ENCODE measurements around the gene ANXA9. TPM values are rescaled to one million over a fixed set of nuclear protein-coding genes. Genes with fewer than 3 reads are reported as not detected.

Gene ANXA9
- polyA plus RNA-seq, 2 donors: 14.4 to 17.5 TPM

DNA sequence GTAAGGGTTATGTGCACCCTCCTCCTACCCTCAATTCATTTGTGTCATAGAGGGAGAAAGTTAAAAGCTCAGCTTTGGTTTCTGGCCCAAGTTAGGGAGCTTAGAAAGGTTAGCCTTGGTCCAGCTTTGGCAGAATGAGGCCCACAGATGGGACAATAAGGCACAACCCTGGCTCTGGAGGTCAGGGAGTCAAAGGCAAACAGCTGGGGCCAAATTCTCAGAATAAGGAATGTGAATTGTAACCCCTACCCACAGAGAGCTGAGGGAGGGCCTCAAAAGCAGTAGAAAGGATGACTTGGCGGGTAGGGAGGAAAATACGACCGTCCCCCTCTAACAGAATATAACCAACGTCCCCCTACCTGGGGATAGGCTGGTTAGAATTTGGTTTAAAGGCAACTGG lies 16.5 kb upstream of the ANXA9 start:
- no peaks in the 10 kb centered on the region for H3K4me1 ChIP-seq (ENCODE audit: control insufficient read depth in 2 of 2, insufficient read depth in 2 of 2, low read length in 1 of 2)
- no peak overlapping the region for H3K27ac ChIP-seq (ENCODE audit: low read depth in 2 of 2, low read length in 1 of 2)
- 84 to 87% methylated on average over 4 of the region's 4 CpGs for WGBS, 2 donors
- H3K36me3 ChIP-seq (ENCODE audit: control insufficient read depth in 2 of 2, insufficient read depth in 2 of 2, low read length in 1 of 2): peaks cover 31 to 54% of the 10 kb centered on the region in 2 donors
- no peaks in the 10 kb centered on the region for H3K9me3 ChIP-seq (ENCODE audit: control insufficient read depth in 2 of 2, insufficient read depth in 1 of 2, low read depth in 1 of 2, low read length in 1 of 2)
- no peak overlapping the region for H3K4me3 ChIP-seq (ENCODE audit: low read depth in 1 of 2, low read length in 2 of 2)
- no peaks in the 10 kb centered on the region for H3K27me3 ChIP-seq (ENCODE audit: control insufficient read depth in 1 of 2, insufficient read depth in 2 of 2, low read length in 2 of 2)

DNA sequence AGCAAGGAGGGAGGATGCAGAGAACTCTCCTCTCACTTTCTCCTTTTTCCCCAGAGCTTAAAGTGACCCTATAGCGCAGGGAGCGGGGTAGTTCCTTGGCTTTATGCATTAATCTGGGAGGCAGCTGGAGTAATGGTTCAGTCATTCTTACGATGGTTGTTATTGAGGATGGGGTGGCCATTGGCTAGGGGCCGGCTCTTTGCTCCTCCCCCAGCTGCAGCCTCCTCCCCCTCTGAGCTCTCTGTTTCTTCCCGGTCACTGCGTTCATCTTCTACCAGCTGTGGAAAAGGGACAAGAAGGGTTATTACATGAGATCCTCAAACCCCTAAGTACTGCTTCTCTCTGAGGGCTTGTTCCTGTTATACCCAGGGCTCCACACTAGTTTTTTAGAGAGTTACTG lies 16.1 kb upstream of the ANXA9 start:
- 71 to 77% methylated on average over 6 of the region's 6 CpGs for WGBS, 2 donors
- H3K9me3 ChIP-seq (ENCODE audit: control insufficient read depth in 2 of 2, insufficient read depth in 1 of 2, low read depth in 1 of 2, low read length in 1 of 2): no peaks in the 10 kb centered on the region
- H3K36me3 ChIP-seq (ENCODE audit: control insufficient read depth in 2 of 2, insufficient read depth in 2 of 2, low read length in 1 of 2): peaks cover 28 to 50% of the 10 kb centered on the region in 2 donors
- no peaks in the 10 kb centered on the region for H3K27me3 ChIP-seq (ENCODE audit: control insufficient read depth in 1 of 2, insufficient read depth in 2 of 2, low read length in 2 of 2)
- H3K4me1 ChIP-seq (ENCODE audit: control insufficient read depth in 2 of 2, insufficient read depth in 2 of 2, low read length in 1 of 2): peaks cover 0 to 4% of the 10 kb centered on the region in 2 donors
- H3K4me3 ChIP-seq (ENCODE audit: low read depth in 1 of 2, low read length in 2 of 2): no peak overlapping the region
- H3K27ac ChIP-seq (ENCODE audit: low read depth in 2 of 2, low read length in 1 of 2): no peak overlapping the region

DNA sequence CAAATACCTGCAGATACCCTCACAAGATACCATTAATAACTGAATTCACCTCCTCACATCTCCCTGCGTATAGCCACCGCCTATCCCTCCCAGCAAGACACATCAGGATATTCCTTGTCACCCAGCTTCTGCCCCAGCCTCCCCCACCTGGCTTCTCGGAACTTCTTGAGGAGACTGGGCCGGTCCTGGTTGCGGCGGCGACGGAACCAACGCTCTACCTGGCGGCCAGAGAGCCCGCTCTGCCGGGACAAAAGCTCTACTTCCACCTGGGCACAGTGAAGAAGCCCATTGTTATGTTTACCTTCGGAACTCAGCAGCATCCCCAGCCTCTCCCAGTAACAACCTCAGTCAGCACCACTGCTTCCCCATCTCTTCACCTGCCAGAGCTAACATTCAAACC lies 14.2 kb upstream of the ANXA9 start:
- H3K36me3 ChIP-seq (ENCODE audit: control insufficient read depth in 2 of 2, insufficient read depth in 2 of 2, low read length in 1 of 2): peaks cover 26 to 45% of the 10 kb centered on the region in 2 donors
- no peak overlapping the region for H3K27ac ChIP-seq (ENCODE audit: low read depth in 2 of 2, low read length in 1 of 2)
- H3K4me1 ChIP-seq (ENCODE audit: control insufficient read depth in 2 of 2, insufficient read depth in 2 of 2, low read length in 1 of 2): peaks cover 10 to 12% of the 10 kb centered on the region in 2 donors
- H3K4me3 ChIP-seq (ENCODE audit: low read depth in 1 of 2, low read length in 2 of 2): no peak overlapping the region
- H3K27me3 ChIP-seq (ENCODE audit: control insufficient read depth in 1 of 2, insufficient read depth in 2 of 2, low read length in 2 of 2): no peaks in the 10 kb centered on the region
- H3K9me3 ChIP-seq (ENCODE audit: control insufficient read depth in 2 of 2, insufficient read depth in 1 of 2, low read depth in 1 of 2, low read length in 1 of 2): no peaks in the 10 kb centered on the region
- WGBS, 2 donors: 97% methylated on average over 13 of the region's 13 CpGs

DNA sequence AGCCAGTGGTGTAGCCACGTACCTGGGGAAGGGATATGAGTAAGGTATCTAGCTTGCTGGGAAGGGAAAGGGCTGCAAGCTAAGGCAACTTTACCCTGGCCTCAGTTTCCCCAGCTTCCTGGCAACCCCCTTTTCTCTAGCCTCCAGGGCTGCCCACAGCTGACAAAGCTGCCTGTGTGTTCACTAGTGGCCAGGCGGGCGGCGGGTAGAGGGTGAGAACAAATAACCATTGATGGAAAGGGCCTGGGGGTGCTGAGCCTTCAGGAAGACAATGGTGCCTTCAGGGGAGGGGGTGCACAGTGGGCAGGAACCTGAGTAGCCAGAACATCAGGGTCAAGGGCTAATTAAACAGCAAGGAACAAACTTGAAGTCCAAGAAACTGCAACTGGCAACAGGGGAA lies 13.6 kb upstream of the ANXA9 start:
- no peak overlapping the region for H3K27ac ChIP-seq (ENCODE audit: low read depth in 2 of 2, low read length in 1 of 2)
- H3K4me3 ChIP-seq (ENCODE audit: low read depth in 1 of 2, low read length in 2 of 2): no peak overlapping the region
- 94 to 95% methylated on average over 4 of the region's 4 CpGs for WGBS, 2 donors
- H3K27me3 ChIP-seq (ENCODE audit: control insufficient read depth in 1 of 2, insufficient read depth in 2 of 2, low read length in 2 of 2): no peaks in the 10 kb centered on the region
- H3K9me3 ChIP-seq (ENCODE audit: control insufficient read depth in 2 of 2, insufficient read depth in 1 of 2, low read depth in 1 of 2, low read length in 1 of 2): no peaks in the 10 kb centered on the region
- peaks cover 16 to 17% of the 10 kb centered on the region in 2 donors for H3K4me1 ChIP-seq (ENCODE audit: control insufficient read depth in 2 of 2, insufficient read depth in 2 of 2, low read length in 1 of 2)
- H3K36me3 ChIP-seq (ENCODE audit: control insufficient read depth in 2 of 2, insufficient read depth in 2 of 2, low read length in 1 of 2): peaks cover 26 to 43% of the 10 kb centered on the region in 2 donors

DNA sequence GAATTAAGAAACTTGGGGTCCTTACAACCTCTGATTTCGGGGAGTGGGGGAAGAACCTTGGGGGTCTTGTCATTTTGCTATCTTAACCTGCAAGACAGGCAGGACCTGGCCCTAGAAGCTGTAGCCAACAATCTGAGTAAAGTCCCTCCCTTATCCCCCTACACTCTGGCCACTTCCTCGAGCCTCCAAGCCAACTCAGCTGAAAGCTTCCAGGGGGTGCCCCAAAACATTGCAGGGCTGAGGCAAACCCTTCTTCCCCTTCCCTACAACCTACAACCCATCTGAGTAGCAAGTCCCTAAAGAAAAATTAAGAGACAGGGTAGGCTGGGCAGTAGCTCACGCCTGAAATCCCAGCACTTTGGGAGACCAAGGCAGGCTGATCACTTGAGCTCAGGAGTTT lies 12.5 kb upstream of the ANXA9 start:
- Histone ChIP-seq H3K27me3 (ENCODE audit: control insufficient read depth in 1 of 2, insufficient read depth in 2 of 2, low read length in 2 of 2) (no peaks in the 10 kb centered on the region), H3K36me3 (ENCODE audit: control insufficient read depth in 2 of 2, insufficient read depth in 2 of 2, low read length in 1 of 2) (peaks cover 26 to 36% of the 10 kb centered on the region in 2 donors), H3K9me3 (ENCODE audit: control insufficient read depth in 2 of 2, insufficient read depth in 1 of 2, low read depth in 1 of 2, low read length in 1 of 2) (no peaks in the 10 kb centered on the region), H3K4me1 (ENCODE audit: control insufficient read depth in 2 of 2, insufficient read depth in 2 of 2, low read length in 1 of 2) (peaks cover 17 to 20% of the 10 kb centered on the region in 2 donors), H3K4me3 (ENCODE audit: low read depth in 1 of 2, low read length in 2 of 2) (no peak overlapping the region), H3K27ac (ENCODE audit: low read depth in 2 of 2, low read length in 1 of 2) (no peak overlapping the region)
- WGBS, 2 donors: 80 to 83% methylated on average over 3 of the region's 3 CpGs

DNA sequence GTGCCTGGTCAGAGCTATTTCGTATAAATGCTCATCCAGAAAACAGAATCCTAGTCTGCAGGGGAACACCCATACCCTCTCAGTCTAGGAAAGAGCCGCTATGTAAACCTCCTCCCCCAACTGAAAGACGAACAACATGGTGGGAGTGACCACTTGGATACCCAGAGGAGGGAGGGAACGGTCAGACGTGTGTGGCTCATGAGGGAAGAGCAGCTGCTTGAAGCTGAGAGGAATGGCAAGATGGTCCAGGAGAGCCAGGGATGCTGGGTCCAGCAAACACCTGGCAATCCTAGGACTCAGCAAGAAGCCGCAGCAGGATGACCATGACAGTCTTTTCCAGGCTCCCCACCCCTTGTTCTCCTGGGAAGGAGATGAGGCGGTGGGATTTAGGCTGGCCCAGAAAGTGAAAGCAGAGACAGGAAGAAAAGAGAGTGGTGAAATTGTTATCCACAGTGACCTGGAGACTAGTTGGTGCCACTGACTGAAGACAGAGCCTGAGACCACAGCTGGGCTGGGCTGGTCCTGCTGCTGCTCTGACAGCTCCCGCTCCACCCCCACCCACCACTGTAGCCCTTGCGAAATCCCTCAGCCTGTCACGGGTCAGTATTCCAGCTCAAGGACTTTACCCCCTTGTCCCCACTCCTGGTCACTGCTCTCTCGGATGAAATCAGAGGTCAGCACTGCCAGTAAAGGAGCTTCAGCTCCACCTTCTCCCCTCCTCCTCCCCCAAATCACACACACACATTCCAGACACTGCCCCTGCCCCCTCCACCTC lies 11.1 kb upstream of the ANXA9 start:
- Histone ChIP-seq H3K4me1 (ENCODE audit: control insufficient read depth in 2 of 2, insufficient read depth in 2 of 2, low read length in 1 of 2) (peaks cover 17 to 20% of the 10 kb centered on the region in 2 donors), H3K36me3 (ENCODE audit: control insufficient read depth in 2 of 2, insufficient read depth in 2 of 2, low read length in 1 of 2) (peaks cover 21 to 27% of the 10 kb centered on the region in 2 donors), H3K27ac (ENCODE audit: low read depth in 2 of 2, low read length in 1 of 2) (peak overlapping the region; percentile 63 to 64), H3K9me3 (ENCODE audit: control insufficient read depth in 2 of 2, insufficient read depth in 1 of 2, low read depth in 1 of 2, low read length in 1 of 2) (no peaks in the 10 kb centered on the region), H3K27me3 (ENCODE audit: control insufficient read depth in 1 of 2, insufficient read depth in 2 of 2, low read length in 2 of 2) (no peaks in the 10 kb centered on the region), H3K4me3 (ENCODE audit: low read depth in 1 of 2, low read length in 2 of 2) (no peak overlapping the region)
- 52 to 66% methylated on average over 11 of the region's 11 CpGs for WGBS, 2 donors

DNA sequence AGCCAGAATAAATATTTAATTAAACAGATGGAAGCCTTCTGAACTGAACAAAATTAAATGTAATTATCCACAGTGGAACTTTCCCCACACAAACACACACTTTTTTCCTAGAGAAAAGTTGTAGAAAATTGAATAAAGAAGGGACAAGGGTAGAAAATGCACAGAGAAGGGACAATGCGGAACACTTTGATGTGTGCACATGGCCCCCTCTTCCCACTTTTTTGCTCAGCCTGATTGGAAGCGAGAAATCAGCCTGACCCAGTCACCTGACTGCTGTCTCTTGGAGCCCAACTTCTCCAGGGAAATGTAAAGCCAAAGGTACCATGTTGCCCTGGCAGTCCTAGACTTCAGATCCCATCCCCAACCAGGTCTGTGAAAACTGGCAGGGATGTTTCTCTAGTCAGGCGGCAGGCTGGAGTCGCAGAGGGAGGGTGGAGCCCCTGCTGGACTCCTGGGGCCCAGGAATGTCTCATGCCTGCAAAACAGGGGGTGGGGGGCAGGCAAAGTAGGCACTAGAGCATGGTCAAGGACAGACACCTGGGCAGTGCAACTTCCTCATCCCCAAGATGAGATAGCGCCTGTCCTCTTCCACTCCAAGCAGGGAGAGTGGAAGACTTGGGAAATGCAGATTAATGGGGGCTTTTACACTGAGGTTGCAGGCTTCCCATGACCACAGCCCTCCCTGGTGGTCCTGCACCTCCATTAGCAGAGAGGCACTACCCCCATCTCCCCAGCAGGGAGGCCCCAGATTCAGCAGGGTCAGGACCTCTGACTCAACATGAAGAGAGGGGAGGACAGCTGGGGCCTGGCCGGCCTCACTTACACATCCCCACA lies 10.3 kb upstream of the ANXA9 start:
- no peak overlapping the region for H3K4me3 ChIP-seq (ENCODE audit: low read depth in 1 of 2, low read length in 2 of 2)

DNA sequence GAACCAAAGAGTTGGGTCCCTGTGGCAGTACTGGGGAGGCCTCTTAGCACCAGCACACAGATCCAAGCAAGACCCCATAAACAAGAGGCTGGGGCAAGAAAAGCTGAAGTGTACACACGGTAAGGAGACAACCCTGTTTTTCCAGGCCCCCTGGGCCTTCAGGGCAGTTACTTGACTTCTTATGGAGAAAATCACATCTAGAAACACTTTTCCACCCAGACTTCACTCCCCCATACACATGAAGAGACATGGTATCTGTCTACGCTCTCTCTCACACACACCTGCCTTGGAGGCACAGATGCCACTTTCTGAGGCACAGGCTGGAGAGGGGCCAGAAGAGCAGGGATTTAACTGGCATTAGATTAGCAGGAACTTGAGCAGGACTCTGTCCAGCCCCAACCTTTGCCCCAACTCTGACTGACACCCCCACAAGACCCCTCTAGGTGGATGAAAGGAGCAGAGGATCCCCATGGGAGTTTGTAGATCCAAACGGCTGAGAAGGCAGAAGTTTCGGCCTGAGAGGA lies 9.6 kb upstream of the ANXA9 start:
- WGBS, 2 donors: 56 to 57% methylated on average over 4 of the region's 4 CpGs
- Histone ChIP-seq H3K36me3 (ENCODE audit: control insufficient read depth in 2 of 2, insufficient read depth in 2 of 2, low read length in 1 of 2) (peaks cover 8 to 12% of the 10 kb centered on the region in 2 donors), H3K4me3 (ENCODE audit: low read depth in 1 of 2, low read length in 2 of 2) (no peak overlapping the region), H3K9me3 (ENCODE audit: control insufficient read depth in 2 of 2, insufficient read depth in 1 of 2, low read depth in 1 of 2, low read length in 1 of 2) (no peaks in the 10 kb centered on the region), H3K4me1 (ENCODE audit: control insufficient read depth in 2 of 2, insufficient read depth in 2 of 2, low read length in 1 of 2) (peaks cover 17 to 23% of the 10 kb centered on the region in 2 donors), H3K27ac (ENCODE audit: low read depth in 2 of 2, low read length in 1 of 2) (peak overlapping the region; percentile 19 to 63), H3K27me3 (ENCODE audit: control insufficient read depth in 1 of 2, insufficient read depth in 2 of 2, low read length in 2 of 2) (no peaks in the 10 kb centered on the region)

More for the DNA sequence above, 10.3 kb upstream of the ANXA9 start:
- H3K36me3 ChIP-seq (ENCODE audit: control insufficient read depth in 2 of 2, insufficient read depth in 2 of 2, low read length in 1 of 2): peaks cover 13 to 19% of the 10 kb centered on the region in 2 donors
- peaks cover 17 to 20% of the 10 kb centered on the region in 2 donors for H3K4me1 ChIP-seq (ENCODE audit: control insufficient read depth in 2 of 2, insufficient read depth in 2 of 2, low read length in 1 of 2)
- no peaks in the 10 kb centered on the region for H3K9me3 ChIP-seq (ENCODE audit: control insufficient read depth in 2 of 2, insufficient read depth in 1 of 2, low read depth in 1 of 2, low read length in 1 of 2)
- H3K27ac ChIP-seq (ENCODE audit: low read depth in 2 of 2, low read length in 1 of 2): peak overlapping the region; percentile 44 to 63
- WGBS, 2 donors: 68 to 78% methylated on average over 6 of the region's 6 CpGs
- H3K27me3 ChIP-seq (ENCODE audit: control insufficient read depth in 1 of 2, insufficient read depth in 2 of 2, low read length in 2 of 2): no peaks in the 10 kb centered on the region

DNA sequence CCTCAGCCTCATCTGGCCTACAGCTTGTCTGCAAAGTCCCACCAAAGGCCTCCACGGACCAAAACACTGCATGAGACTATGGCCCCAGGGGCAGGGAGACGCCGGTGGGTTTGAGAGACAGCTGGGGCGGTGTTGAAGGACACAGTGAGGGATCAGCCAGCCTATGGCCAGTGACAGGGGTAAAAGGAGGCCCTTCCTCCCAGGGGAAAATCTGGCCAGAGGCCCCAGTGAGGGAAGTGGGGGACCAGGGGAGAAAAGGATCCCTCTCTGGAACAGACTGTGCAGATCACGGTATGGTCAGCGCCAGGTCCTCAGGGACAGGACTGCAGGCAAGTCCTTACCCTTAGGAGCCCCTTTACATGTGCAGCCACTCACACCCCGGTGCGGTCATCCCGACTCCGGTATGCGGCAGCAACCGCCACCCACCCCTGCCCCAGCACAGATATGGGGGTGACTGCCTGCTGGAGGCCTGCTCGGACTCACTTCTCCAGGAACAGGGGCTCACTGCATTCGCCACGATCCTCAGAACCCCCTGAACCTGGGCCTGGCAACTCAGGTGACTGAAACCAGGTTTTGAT lies 8.7 kb upstream of the ANXA9 start:
- Histone ChIP-seq H3K4me1 (ENCODE audit: control insufficient read depth in 2 of 2, insufficient read depth in 2 of 2, low read length in 1 of 2) (peaks cover 17 to 24% of the 10 kb centered on the region in 2 donors), H3K27me3 (ENCODE audit: control insufficient read depth in 1 of 2, insufficient read depth in 2 of 2, low read length in 2 of 2) (no peaks in the 10 kb centered on the region), H3K4me3 (ENCODE audit: low read depth in 1 of 2, low read length in 2 of 2) (peak overlapping the region; percentile 80 to 91), H3K27ac (ENCODE audit: low read depth in 2 of 2, low read length in 1 of 2) (peak overlapping the region; percentile 93 to 94), H3K36me3 (ENCODE audit: control insufficient read depth in 2 of 2, insufficient read depth in 2 of 2, low read length in 1 of 2) (peaks cover 0 to 4% of the 10 kb centered on the region in 2 donors), H3K9me3 (ENCODE audit: control insufficient read depth in 2 of 2, insufficient read depth in 1 of 2, low read depth in 1 of 2, low read length in 1 of 2) (no peaks in the 10 kb centered on the region)
- WGBS, 2 donors: 12 to 17% methylated on average over 15 of the region's 15 CpGs
